ENCODE results near the gene KNL1.

The KNL1 gene

GRCh38 chr15:40593588-40594428 is at the start of gene KNL1:
KNL1 (plus strand) TSS chr15:40594249; CDS start chr15:40602932, 8,683 bp downstream.
- H3K27me3 Mint-ChIP-seq = peaks cover 4% of the 10 kb centered on the region
- H3K4me1 Mint-ChIP-seq (ENCODE audit: low read depth) = peaks cover 30% of the 10 kb centered on the region
- H3K9me3 Mint-ChIP-seq = no peaks in the 10 kb centered on the region
- H3K4me3 Mint-ChIP-seq = peak within 1 kb of the TSS; percentile 91
- H3K27ac Mint-ChIP-seq = peak within 1 kb of the TSS; percentile 96
- no peaks in the 10 kb centered on the region for H3K36me3 Mint-ChIP-seq (ENCODE audit: low read depth)

GRCh38 chr15:40545457-40545856 is 48.6 kb upstream of the KNL1 start:
- H3K27ac Mint-ChIP-seq = no peak overlapping the region
- H3K4me3 Mint-ChIP-seq = no peak overlapping the region
- no peaks in the 10 kb centered on the region for H3K9me3 Mint-ChIP-seq
- peaks cover 17% of the 10 kb centered on the region for H3K4me1 Mint-ChIP-seq (ENCODE audit: low read depth)
- no peaks in the 10 kb centered on the region for H3K27me3 Mint-ChIP-seq
- peaks cover 27% of the 10 kb centered on the region for H3K36me3 Mint-ChIP-seq (ENCODE audit: low read depth)

GRCh38 chr15:40548610-40549009 is 45.4 kb upstream of the KNL1 start:
- Mint-ChIP-seq H3K4me1 (ENCODE audit: low read depth) (peaks cover 22% of the 10 kb centered on the region), H3K36me3 (ENCODE audit: low read depth) (peaks cover 46% of the 10 kb centered on the region), H3K27ac (no peak overlapping the region), H3K27me3 (no peaks in the 10 kb centered on the region), H3K4me3 (no peak overlapping the region), H3K9me3 (no peaks in the 10 kb centered on the region)

- peaks cover 57% of the 10 kb centered on the region for H3K36me3 Mint-ChIP-seq (ENCODE audit: low read depth)
- H3K9me3 Mint-ChIP-seq = no peaks in the 10 kb centered on the region
Measured at GRCh38 chr15:40549894-40550293, 44.2 kb upstream of the KNL1 start.

GRCh38 chr15:40550341-40551037 is 43.6 kb upstream of the KNL1 start:
- H3K4me1 Mint-ChIP-seq (ENCODE audit: low read depth) = peaks cover 17% of the 10 kb centered on the region
- H3K9me3 Mint-ChIP-seq = no peaks in the 10 kb centered on the region
- H3K27ac Mint-ChIP-seq = peak overlapping the region; percentile 59
- peak overlapping the region; percentile 24 for H3K4me3 Mint-ChIP-seq
- H3K36me3 Mint-ChIP-seq (ENCODE audit: low read depth) = peaks cover 63% of the 10 kb centered on the region
- no peaks in the 10 kb centered on the region for H3K27me3 Mint-ChIP-seq

More at GRCh38 chr15:40549894-40550293, 44.2 kb upstream of the KNL1 start:
- Mint-ChIP-seq H3K4me3 (peak overlapping the region; percentile 2), H3K27me3 (no peaks in the 10 kb centered on the region), H3K4me1 (ENCODE audit: low read depth) (peaks cover 18% of the 10 kb centered on the region), H3K27ac (no peak overlapping the region)

- Mint-ChIP-seq H3K4me3 (no peak overlapping the region), H3K27ac (no peak overlapping the region), H3K36me3 (ENCODE audit: low read depth) (peaks cover 80% of the 10 kb centered on the region), H3K27me3 (no peaks in the 10 kb centered on the region), H3K4me1 (ENCODE audit: low read depth) (peaks cover 33% of the 10 kb centered on the region), H3K9me3 (no peaks in the 10 kb centered on the region)
Measured at GRCh38 chr15:40554161-40554525, 39.9 kb upstream of the KNL1 start.

GRCh38 chr15:40555876-40556275 is 38.2 kb upstream of the KNL1 start:
- Mint-ChIP-seq H3K4me3 (no peak overlapping the region), H3K9me3 (no peaks in the 10 kb centered on the region), H3K36me3 (ENCODE audit: low read depth) (peaks cover 79% of the 10 kb centered on the region), H3K27me3 (no peaks in the 10 kb centered on the region), H3K4me1 (ENCODE audit: low read depth) (peaks cover 39% of the 10 kb centered on the region), H3K27ac (no peak overlapping the region)

- H3K4me3 Mint-ChIP-seq = no peak overlapping the region
- peak overlapping the region; percentile 57 for H3K27ac Mint-ChIP-seq
- no peaks in the 10 kb centered on the region for H3K9me3 Mint-ChIP-seq
- peaks cover 69% of the 10 kb centered on the region for H3K36me3 Mint-ChIP-seq (ENCODE audit: low read depth)
- no peaks in the 10 kb centered on the region for H3K27me3 Mint-ChIP-seq
- peaks cover 66% of the 10 kb centered on the region for H3K4me1 Mint-ChIP-seq (ENCODE audit: low read depth)
Measured at GRCh38 chr15:40558952-40559742, 34.9 kb upstream of the KNL1 start.

- H3K36me3 Mint-ChIP-seq (ENCODE audit: low read depth) = peaks cover 38% of the 10 kb centered on the region
- H3K27ac Mint-ChIP-seq = no peak overlapping the region
- peaks cover 75% of the 10 kb centered on the region for H3K4me1 Mint-ChIP-seq (ENCODE audit: low read depth)
- H3K9me3 Mint-ChIP-seq = no peaks in the 10 kb centered on the region
- H3K4me3 Mint-ChIP-seq = no peak overlapping the region
- no peaks in the 10 kb centered on the region for H3K27me3 Mint-ChIP-seq
Measured at GRCh38 chr15:40562691-40563090, 31.4 kb upstream of the KNL1 start.

GRCh38 chr15:40563426-40563825 is 30.6 kb upstream of the KNL1 start:
- Mint-ChIP-seq H3K36me3 (ENCODE audit: low read depth) (peaks cover 32% of the 10 kb centered on the region), H3K9me3 (no peaks in the 10 kb centered on the region), H3K4me1 (ENCODE audit: low read depth) (peaks cover 73% of the 10 kb centered on the region), H3K27me3 (no peaks in the 10 kb centered on the region), H3K27ac (peak overlapping the region; percentile 43), H3K4me3 (peak overlapping the region; percentile 95)

- Mint-ChIP-seq H3K9me3 (no peaks in the 10 kb centered on the region), H3K36me3 (ENCODE audit: low read depth) (peaks cover 20% of the 10 kb centered on the region), H3K4me3 (peak within 1 kb of the TSS; percentile 95), H3K27ac (peak within 1 kb of the TSS; percentile 87), H3K4me1 (ENCODE audit: low read depth) (peaks cover 68% of the 10 kb centered on the region), H3K27me3 (no peaks in the 10 kb centered on the region)
Measured at GRCh38 chr15:40564591-40565332, 29.3 kb upstream of the KNL1 start, which contains the start of gene CCDC32. CCDC32 (minus strand) TSS chr15:40565042; CDS start chr15:40563015, 2,027 bp downstream.

GRCh38 chr15:40565333-40566238 is 28.5 kb upstream of the KNL1 start:
- H3K4me1 Mint-ChIP-seq (ENCODE audit: low read depth) = peaks cover 69% of the 10 kb centered on the region
- peaks cover 16% of the 10 kb centered on the region for H3K36me3 Mint-ChIP-seq (ENCODE audit: low read depth)
- H3K4me3 Mint-ChIP-seq = peak overlapping the region; percentile 95
- H3K27me3 Mint-ChIP-seq = no peaks in the 10 kb centered on the region
- no peaks in the 10 kb centered on the region for H3K9me3 Mint-ChIP-seq
- H3K27ac Mint-ChIP-seq = peak overlapping the region; percentile 87

GRCh38 chr15:40567111-40567510 is 26.9 kb upstream of the KNL1 start:
- no peaks in the 10 kb centered on the region for H3K27me3 Mint-ChIP-seq
- H3K4me1 Mint-ChIP-seq (ENCODE audit: low read depth) = peaks cover 66% of the 10 kb centered on the region
- no peak overlapping the region for H3K4me3 Mint-ChIP-seq
- H3K36me3 Mint-ChIP-seq (ENCODE audit: low read depth) = peaks cover 13% of the 10 kb centered on the region
- H3K9me3 Mint-ChIP-seq = no peaks in the 10 kb centered on the region
- H3K27ac Mint-ChIP-seq = no peak overlapping the region

Data from stimulated activated naive CD8-positive, alpha-beta T cell treated with anti-CD3 and anti-CD28 coated beads, Interleukin-15, Interleukin-2, amounts not matched to agents 100 ng/mL and 50 ng/mL, for 24 hours (primary cell).